GM12878 (cell line): ENCODE data around the gene ACAP1. TPM values are rescaled to one million over a fixed set of nuclear protein-coding genes. Genes with fewer than 3 reads are reported as not detected.

Experiments
- ATF7 ChIP-seq: fragments of 450-650 bp; IDR thresholded peaks from 2 replicates; pipeline ENCODE4 v1.6.1; 2016; ENCODE audit warnings: low read depth, mild to moderate bottlenecking
- BCLAF1 ChIP-seq: fragments of 450-650 bp; IDR thresholded peaks from 2 replicates; pipeline ENCODE4 v1.6.1; 2017; ENCODE audit warnings: antibody characterized with exemption, mild to moderate bottlenecking, moderate library complexity
- CBX3 ChIP-seq: fragments of 200-600 bp; sonication (generic); IDR thresholded peaks from 2 replicates; pipeline ENCODE4 v1.6.1; 2016; ENCODE audit warnings: low read depth, borderline replicate concordance
- CHD4 ChIP-seq: fragments of 200-600 bp; sonication (generic); IDR thresholded peaks from 2 replicates; pipeline ENCODE4 v1.6.1; 2016; ENCODE audit warnings: mild to moderate bottlenecking
- ELK1 ChIP-seq: IDR thresholded peaks from 2 replicates; pipeline ENCODE4 v1.6.1; 2012; ENCODE audit warnings: low read depth, low read length, improper control_type of control experiment
- HDAC6 ChIP-seq: fragments of 200-600 bp; sonication (generic); IDR thresholded peaks from one replicate; pipeline ENCODE4 v1.8.0; 2017; ENCODE audit warnings: antibody characterized with exemption; ENCODE audit not compliant: unreplicated experiment
- IKZF2 ChIP-seq, 2 experiments: fragments of 450-650 bp; IDR thresholded peaks; 2 replicates each; pipeline ENCODE4 v1.6.1; 2017; ENCODE audit warnings: mild to moderate bottlenecking in 2 of 2, moderate library complexity in 2 of 2
- JUNB ChIP-seq: IDR thresholded peaks from 2 replicates; pipeline ENCODE4 v1.6.1; 2016; ENCODE audit warnings: antibody characterized with exemption, mild to moderate bottlenecking
- JUND ChIP-seq: IDR thresholded peaks from 2 replicates; pipeline ENCODE4 v1.6.1; 2012; ENCODE audit warnings: low read depth, mild to moderate bottlenecking, low read length, improper control_type of control experiment, moderate library complexity
- PML ChIP-seq: IDR thresholded peaks from 2 replicates; pipeline ENCODE4 v1.6.1; 2012; ENCODE audit warnings: low read length, inconsistent platforms
- RCOR1 ChIP-seq: conservative IDR thresholded peaks from 2 replicates; pipeline ENCODE4 v1.6.1; 2012; ENCODE audit warnings: low read depth, low read length, improper control_type of control experiment
- REST ChIP-seq: IDR thresholded peaks from 2 replicates; pipeline ENCODE4 v1.6.1; 2012; ENCODE audit warnings: mild to moderate bottlenecking, low read depth, low read length
- SMARCA5 ChIP-seq: fragments of 450-650 bp; IDR thresholded peaks from 2 replicates; pipeline ENCODE4 v1.6.1; 2017; ENCODE audit warnings: mild to moderate bottlenecking
- TBL1XR1 ChIP-seq: IDR thresholded peaks from 2 replicates; pipeline ENCODE4 v1.6.1; 2012; ENCODE audit warnings: low read depth, low read length, improper control_type of control experiment
- TCF3 ChIP-seq: IDR thresholded peaks from 2 replicates; pipeline ENCODE4 v1.6.1; 2012; ENCODE audit warnings: low read depth, mild to moderate bottlenecking, low read length, borderline replicate concordance; ENCODE audit not compliant: insufficient read depth
- ZNF217 ChIP-seq: fragments of 450-650 bp; IDR thresholded peaks from 2 replicates; pipeline ENCODE4 v1.6.1; 2017; ENCODE audit warnings: antibody characterized with exemption, mild to moderate bottlenecking
- ZNF384 ChIP-seq: IDR thresholded peaks from 2 replicates; pipeline ENCODE4 v1.6.1; 2012; ENCODE audit warnings: low read depth, mild to moderate bottlenecking, low read length, improper control_type of control experiment, borderline replicate concordance
- ZNF592 ChIP-seq: fragments of 450-650 bp; IDR thresholded peaks from 2 replicates; pipeline ENCODE4 v1.6.1; 2017; ENCODE audit warnings: mild to moderate bottlenecking, moderate library complexity
- ZZZ3 ChIP-seq: IDR thresholded peaks from 2 replicates; pipeline ENCODE4 v1.6.1; 2011; ENCODE audit warnings: low read depth; ENCODE audit not compliant: control insufficient read depth, insufficient read length
- polyA plus RNA-seq, 11 experiments: library from polyadenylated mRNA; depleted of rRNA in 4 of 11; unstranded in 6 of 11; stranded (reverse) in 5 of 11; fragments of >200 nt; fragmentation: Nextera tagmentation in 4 of 11; fragmentation: Illumina TruSeq in 1 of 11; extraction: Ambion mirVana in 4 of 11; extraction: Trizol in 1 of 11; gene quantifications; 1 replicate in 1 of 11; 2 replicates in 10 of 11; pipeline versions ENCODE4 v1.2.1 to v1.2.3, GENCODE V29; 2011 to 2016; ENCODE audit warnings: inconsistent platforms in 2 of 11, missing spikeins in 2 of 11, low read depth in 1 of 11
- total RNA-seq, 4 experiments: library from RNA; depleted of rRNA in 3 of 4; stranded (reverse); fragments of >200 nt in 3 of 4; fragmentation: Illumina TruSeq in 1 of 4; extraction: Trizol in 1 of 4; gene quantifications; 2 replicates each; pipeline versions ENCODE4 v1.2.1 to v1.2.3, GENCODE V29; 2013 to 2021

ACAP1 gene
- total and polyA plus RNA-seq, 10 of the 15 experiments (the other 5 are each of a cell fraction or from before 2014, with no cell fraction given), result 5.7 to 245 (median 118) TPM

- TF ChIP-seq ZNF217 (no peak), TBL1XR1 (no peak), CBX3 (no peak), TCF3 (no peak), JUNB (no peak), JUND (no peak), REST (no peak), BCLAF1 (no peak), SMARCA5 (no peak), ZZZ3 (no peak), PML (no peak), IKZF2 (IDR thresholded peaks at IDR 0.05) (no peak), ATF7 (no peak), RCOR1 (no peak), HDAC6 (no peak), ZNF592 (no peak), CHD4 (no peak), ZNF384 (no peak), ELK1 (no peak)
Measured at GRCh38 chr17:7393613-7394451, 57.5 kb downstream of the ACAP1 start (continued).
